ENCODE data around the gene TUBGCP2.

TUBGCP2 gene, protein sequence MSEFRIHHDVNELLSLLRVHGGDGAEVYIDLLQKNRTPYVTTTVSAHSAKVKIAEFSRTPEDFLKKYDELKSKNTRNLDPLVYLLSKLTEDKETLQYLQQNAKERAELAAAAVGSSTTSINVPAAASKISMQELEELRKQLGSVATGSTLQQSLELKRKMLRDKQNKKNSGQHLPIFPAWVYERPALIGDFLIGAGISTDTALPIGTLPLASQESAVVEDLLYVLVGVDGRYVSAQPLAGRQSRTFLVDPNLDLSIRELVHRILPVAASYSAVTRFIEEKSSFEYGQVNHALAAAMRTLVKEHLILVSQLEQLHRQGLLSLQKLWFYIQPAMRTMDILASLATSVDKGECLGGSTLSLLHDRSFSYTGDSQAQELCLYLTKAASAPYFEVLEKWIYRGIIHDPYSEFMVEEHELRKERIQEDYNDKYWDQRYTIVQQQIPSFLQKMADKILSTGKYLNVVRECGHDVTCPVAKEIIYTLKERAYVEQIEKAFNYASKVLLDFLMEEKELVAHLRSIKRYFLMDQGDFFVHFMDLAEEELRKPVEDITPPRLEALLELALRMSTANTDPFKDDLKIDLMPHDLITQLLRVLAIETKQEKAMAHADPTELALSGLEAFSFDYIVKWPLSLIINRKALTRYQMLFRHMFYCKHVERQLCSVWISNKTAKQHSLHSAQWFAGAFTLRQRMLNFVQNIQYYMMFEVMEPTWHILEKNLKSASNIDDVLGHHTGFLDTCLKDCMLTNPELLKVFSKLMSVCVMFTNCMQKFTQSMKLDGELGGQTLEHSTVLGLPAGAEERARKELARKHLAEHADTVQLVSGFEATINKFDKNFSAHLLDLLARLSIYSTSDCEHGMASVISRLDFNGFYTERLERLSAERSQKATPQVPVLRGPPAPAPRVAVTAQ

DNA sequence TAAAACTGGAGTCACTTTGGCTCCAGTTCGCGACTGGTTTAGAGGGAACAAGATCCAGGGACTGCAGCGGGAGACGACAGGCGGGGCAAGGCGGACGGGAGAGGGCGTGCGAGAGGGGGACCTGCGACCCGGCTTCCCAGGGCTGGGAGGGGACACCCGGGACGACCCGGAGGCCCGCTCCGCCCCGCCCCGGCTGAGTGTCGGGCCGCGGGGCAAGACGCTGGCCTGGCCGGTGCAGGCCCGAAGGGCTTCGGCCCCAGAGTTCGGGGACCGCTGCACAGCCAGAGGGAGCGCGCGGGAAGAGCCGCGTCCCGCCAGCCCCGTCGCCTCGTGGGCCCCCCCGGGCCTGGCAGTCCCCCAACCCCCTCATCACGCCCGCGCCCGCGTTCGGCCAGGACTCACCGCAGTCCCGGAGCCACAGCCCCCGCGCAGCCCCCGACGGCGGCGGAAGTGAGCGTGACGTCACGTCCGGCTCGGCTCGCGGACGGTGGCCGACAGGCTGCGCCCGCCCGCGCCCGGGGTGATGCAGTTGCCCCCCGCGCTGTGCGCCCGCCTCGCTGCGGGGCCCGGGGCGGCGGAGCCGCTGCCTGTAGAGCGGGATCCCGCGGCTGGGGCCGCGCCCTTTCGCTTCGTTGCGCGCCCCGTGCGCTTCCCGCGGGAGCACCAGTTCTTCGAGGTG is at the start of gene TUBGCP2, which contains the start of gene ZNF511:
Gene TUBGCP2 (minus strand): TSS at position 452 of the 679 bp plus-strand sequence. CDS start 5,931 bp downstream, outside the sequence.
Gene ZNF511 (plus strand): TSS at position 494 of the 679 bp plus-strand sequence. CDS start 30 bp downstream, at position 524.
- Histone ChIP-seq H3K27me3 (replicated peaks; ENCODE audit: control insufficient read depth, insufficient read depth, low read length) (no peaks in the 10 kb centered on the region), H3K4me3 (replicated peaks; ENCODE audit: low read depth, low read length) (peak within 1 kb of the TSS; percentile 74), H3K36me3 (ENCODE audit: control insufficient read depth, insufficient read depth, low read length) (peaks cover 12% of the 10 kb centered on the region)
- DNase-seq (ENCODE audit: extremely low read depth, insufficient read length) = peak; percentile 92
- TF ChIP-seq, protein P1, sequence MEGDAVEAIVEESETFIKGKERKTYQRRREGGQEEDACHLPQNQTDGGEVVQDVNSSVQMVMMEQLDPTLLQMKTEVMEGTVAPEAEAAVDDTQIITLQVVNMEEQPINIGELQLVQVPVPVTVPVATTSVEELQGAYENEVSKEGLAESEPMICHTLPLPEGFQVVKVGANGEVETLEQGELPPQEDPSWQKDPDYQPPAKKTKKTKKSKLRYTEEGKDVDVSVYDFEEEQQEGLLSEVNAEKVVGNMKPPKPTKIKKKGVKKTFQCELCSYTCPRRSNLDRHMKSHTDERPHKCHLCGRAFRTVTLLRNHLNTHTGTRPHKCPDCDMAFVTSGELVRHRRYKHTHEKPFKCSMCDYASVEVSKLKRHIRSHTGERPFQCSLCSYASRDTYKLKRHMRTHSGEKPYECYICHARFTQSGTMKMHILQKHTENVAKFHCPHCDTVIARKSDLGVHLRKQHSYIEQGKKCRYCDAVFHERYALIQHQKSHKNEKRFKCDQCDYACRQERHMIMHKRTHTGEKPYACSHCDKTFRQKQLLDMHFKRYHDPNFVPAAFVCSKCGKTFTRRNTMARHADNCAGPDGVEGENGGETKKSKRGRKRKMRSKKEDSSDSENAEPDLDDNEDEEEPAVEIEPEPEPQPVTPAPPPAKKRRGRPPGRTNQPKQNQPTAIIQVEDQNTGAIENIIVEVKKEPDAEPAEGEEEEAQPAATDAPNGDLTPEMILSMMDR (IDR thresholded peaks at IDR 0.05; ENCODE audit: insufficient read depth, low read length, poor library complexity, severe bottlenecking) = peak; percentile 21

DNA sequence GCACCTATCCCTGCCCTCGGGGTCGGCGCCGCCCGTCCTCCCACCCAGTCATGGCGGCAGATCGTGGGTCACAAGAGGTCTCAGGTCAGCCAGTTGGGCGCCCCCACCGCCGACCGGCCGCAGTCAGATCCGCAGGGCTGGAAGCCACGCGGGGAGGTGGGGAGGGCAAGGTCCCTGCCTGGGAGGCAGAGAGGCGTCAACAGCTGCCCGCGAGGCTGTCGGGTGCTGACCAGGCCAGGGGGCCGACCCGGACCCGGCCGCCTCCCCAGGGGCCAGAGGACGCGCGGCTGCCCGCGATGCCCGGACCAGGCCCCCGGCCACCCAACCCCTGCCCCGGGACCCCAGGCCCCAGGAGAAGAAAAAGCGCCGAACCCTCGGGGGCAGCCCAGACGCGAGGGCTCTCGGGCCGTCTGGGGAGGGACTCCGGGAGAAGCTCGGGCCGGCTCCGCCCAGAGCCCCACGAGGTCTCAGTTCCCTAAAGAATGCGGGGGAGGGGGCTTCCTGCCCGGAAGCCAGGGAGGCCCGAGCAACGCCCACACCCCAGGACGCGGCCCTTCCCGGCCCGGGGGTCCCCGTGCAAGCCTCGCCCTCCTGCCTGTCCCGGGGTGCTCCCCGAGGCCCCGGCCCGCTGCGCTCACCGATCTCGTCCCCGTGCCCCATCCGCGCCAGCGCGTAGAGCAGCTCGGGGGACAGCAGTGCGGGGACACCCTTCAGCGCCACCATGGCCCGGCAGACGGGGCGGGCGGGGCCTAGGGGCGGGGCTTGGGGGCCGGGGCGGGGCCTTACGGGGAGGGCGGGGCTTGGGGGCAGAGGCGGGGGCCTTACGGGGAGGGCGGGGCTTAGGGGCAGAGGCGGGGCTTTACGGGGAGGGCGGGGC is 48.9 kb upstream of the TUBGCP2 start, which contains the start of gene FUOM:
Gene FUOM (minus strand): TSS at position 735 of the 877 bp plus-strand sequence. CDS start 12 bp downstream, at position 723.
- peak within 1 kb of the TSS; percentile 65 for H3K4me3 ChIP-seq (replicated peaks; ENCODE audit: low read depth, low read length)
- peaks cover 3% of the 10 kb centered on the region for H3K36me3 ChIP-seq (ENCODE audit: control insufficient read depth, insufficient read depth, low read length)
- TF ChIP-seq, protein P1 (IDR thresholded peaks at IDR 0.05; ENCODE audit: insufficient read depth, low read length, poor library complexity, severe bottlenecking) = no peak
- DNase-seq (ENCODE audit: extremely low read depth, insufficient read length) = peak; percentile 86
- no peaks in the 10 kb centered on the region for H3K27me3 ChIP-seq (replicated peaks; ENCODE audit: control insufficient read depth, insufficient read depth, low read length)

DNA sequence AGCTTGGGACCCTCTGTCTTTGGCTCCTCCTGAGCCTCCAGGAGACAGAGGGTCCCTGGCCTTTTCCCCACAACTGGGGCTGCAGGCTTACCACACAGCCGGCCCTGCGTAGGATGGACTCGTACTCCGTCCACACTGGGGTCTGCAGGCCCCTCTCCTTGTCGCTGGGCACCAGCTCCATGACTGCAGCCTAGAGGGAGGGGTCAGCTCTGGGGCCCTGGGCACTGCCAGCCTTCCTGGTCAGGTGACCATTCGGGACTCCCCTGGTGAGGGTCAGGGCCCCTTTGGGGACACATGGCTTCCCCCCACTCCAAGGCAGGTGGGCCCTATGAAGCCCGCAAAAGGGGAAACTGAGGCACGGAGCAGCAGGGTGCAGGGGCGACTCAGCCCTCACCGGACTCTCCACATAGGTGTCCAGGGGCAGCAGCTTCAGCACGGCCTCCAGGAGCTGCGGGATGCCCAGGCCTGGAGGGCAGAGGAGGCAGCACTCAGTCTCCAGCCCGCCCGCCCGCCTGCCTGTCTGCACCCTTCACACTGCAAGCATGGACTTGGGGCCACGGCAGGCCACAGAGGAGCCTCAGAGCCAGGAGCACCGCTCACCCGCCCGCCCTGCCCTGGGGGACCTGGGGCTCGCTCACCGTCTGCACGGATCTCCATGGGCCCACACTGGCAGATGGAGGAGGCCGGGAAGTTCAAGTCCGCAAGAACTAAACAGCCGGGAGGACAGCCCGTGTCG is 48.0 kb upstream of the TUBGCP2 start:
- no peak for DNase-seq (ENCODE audit: extremely low read depth, insufficient read length)
- no peaks in the 10 kb centered on the region; the same call in 1 of the 2 replicates for H3K36me3 ChIP-seq (ENCODE audit: control insufficient read depth, insufficient read depth, low read length)
- TF ChIP-seq, protein P1 (IDR thresholded peaks at IDR 0.05; ENCODE audit: insufficient read depth, low read length, poor library complexity, severe bottlenecking) = no peak

DNA sequence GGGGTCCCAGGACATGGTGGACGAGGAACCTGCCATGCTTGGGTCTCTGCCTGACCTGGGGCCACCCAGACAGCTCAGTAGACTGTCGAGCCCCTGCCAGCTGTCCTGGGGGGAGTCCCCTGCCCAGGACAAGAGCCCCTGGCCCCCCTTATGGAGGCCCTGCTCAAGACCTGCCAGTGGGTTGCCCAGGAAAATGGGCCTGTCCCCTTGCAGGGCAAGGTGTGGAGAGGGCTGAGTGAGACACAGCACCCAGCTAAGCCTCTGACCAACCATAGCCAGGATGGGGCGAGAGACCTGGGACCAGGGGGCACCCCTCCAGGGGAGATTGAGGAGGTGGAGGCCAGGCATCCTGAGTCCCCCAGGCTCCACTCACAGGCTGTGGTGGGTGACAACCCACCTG is 47.3 kb upstream of the TUBGCP2 start:
- Histone ChIP-seq H3K4me3 (replicated peaks; ENCODE audit: low read depth, low read length) (no peak overlapping the region), H3K27me3 (replicated peaks; ENCODE audit: control insufficient read depth, insufficient read depth, low read length) (no peaks in the 10 kb centered on the region), H3K36me3 (ENCODE audit: control insufficient read depth, insufficient read depth, low read length) (no peaks in the 10 kb centered on the region; the same call in 1 of the 2 replicates)
- DNase-seq (ENCODE audit: extremely low read depth, insufficient read length) = no peak
- TF ChIP-seq, protein P1 (IDR thresholded peaks at IDR 0.05; ENCODE audit: insufficient read depth, low read length, poor library complexity, severe bottlenecking) = no peak

More for the DNA sequence above, 48.0 kb upstream of the TUBGCP2 start:
- Histone ChIP-seq H3K4me3 (replicated peaks; ENCODE audit: low read depth, low read length) (peak overlapping the region; percentile 65), H3K27me3 (replicated peaks; ENCODE audit: control insufficient read depth, insufficient read depth, low read length) (no peaks in the 10 kb centered on the region)
